Fibroblast of the aortic adventitia (primary cell): ENCODE data around the gene GOLM1. TPM values are rescaled to one million over a fixed set of nuclear protein-coding genes. Genes with fewer than 3 reads are reported as not detected.

Source experiments
- DNase-seq: peaks from one replicate; pipeline ENCODE4 v3.0.0-alpha.2; 2010; ENCODE audit warnings: low read depth
- H3K4me3 ChIP-seq: 2 replicates; pipeline ENCODE4 v1.5.1; 2011; ENCODE audit warnings: low read depth, mild to moderate bottlenecking, control low read depth, low read length, moderate library complexity
- small RNA-seq: library from RNA; depleted of rRNA; stranded (forward); fragments of <200 nt; gene quantifications from one replicate; pipeline ENCODE3, GENCODE V24; 2012
- total RNA-seq: library from RNA; depleted of rRNA; stranded (reverse); fragments of >200 nt; gene quantifications from 2 replicates; pipeline ENCODE4 v1.2.3, GENCODE V29; 2012; ENCODE audit warnings: low replicate concordance
- TF ChIP-seq, protein P1 (sequence below): IDR thresholded peaks from 2 replicates; pipeline ENCODE4 v1.5.1; 2011; ENCODE audit warnings: mild to moderate bottlenecking, low read length, control low read depth, inconsistent platforms; ENCODE audit not compliant: insufficient read depth

Gene GOLM1
- total RNA-seq, 1 donor: 53.5 TPM

DNA sequence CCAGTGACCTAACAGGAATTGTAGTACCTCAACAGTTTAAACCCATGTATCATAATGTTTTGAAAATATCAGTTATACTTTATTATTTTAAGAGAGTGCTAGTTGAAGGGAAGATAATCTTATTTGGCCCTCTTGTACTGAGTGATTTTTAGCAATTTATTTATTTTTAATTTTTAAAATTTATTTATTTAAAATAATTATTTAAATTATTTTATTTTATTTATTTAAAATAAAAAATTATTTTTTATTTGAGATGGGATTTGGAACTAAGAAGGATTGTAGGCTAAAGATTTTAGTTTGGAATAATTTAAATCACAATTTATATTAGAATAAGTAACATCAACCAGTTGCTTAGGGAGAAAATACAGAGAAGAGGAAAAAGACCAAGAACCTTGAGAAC, 104.3 kb downstream of the GOLM1 start:
- TF ChIP-seq, protein P1, sequence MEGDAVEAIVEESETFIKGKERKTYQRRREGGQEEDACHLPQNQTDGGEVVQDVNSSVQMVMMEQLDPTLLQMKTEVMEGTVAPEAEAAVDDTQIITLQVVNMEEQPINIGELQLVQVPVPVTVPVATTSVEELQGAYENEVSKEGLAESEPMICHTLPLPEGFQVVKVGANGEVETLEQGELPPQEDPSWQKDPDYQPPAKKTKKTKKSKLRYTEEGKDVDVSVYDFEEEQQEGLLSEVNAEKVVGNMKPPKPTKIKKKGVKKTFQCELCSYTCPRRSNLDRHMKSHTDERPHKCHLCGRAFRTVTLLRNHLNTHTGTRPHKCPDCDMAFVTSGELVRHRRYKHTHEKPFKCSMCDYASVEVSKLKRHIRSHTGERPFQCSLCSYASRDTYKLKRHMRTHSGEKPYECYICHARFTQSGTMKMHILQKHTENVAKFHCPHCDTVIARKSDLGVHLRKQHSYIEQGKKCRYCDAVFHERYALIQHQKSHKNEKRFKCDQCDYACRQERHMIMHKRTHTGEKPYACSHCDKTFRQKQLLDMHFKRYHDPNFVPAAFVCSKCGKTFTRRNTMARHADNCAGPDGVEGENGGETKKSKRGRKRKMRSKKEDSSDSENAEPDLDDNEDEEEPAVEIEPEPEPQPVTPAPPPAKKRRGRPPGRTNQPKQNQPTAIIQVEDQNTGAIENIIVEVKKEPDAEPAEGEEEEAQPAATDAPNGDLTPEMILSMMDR: no peak

DNA sequence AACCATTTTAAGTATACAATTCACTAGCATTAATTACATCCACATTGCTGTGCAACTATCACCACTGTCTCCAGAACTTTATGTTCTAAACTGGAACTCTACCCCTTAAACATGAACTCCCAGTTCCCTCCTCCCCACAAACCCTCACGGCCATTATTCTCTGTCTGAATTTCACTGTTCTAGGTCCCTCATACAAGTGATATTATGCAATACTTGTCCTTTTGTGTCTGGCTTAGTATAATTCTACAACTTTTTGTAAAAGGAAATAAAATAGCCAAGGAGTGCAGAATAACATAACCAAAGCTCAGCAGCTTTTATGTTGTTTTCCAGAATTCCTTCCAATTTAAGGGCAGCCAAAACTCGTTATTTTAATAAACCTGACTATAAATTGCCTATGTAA, 105.2 kb downstream of the GOLM1 start:
- TF ChIP-seq, protein P1: no peak
- no peak for DNase-seq
- H3K4me3 ChIP-seq: no peak overlapping the region

More for the DNA sequence above, 104.3 kb downstream of the GOLM1 start:
- no peak overlapping the region for H3K4me3 ChIP-seq
- no peak for DNase-seq

DNA sequence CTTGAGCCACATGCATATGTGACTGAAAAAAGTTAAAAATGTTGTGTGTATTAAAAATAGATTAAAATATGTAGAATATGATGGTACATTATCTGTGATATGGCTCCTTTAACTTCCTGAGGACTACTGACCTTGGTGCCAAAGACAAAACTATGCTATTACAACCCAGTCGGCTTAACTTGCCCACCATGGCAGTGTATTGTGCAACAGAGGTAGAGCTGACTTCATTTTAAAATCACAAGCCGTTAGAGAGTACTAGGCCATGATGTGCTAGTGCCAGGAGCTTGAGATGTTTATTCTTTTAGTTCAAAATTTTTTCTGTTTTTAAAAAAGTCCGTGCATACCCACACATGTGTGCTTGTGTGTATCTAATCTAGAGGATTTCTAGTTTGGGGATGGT, 112.1 kb downstream of the GOLM1 start:
- peak; percentile 8 for DNase-seq
- TF ChIP-seq, protein P1: no peak
- no peak overlapping the region for H3K4me3 ChIP-seq

DNA sequence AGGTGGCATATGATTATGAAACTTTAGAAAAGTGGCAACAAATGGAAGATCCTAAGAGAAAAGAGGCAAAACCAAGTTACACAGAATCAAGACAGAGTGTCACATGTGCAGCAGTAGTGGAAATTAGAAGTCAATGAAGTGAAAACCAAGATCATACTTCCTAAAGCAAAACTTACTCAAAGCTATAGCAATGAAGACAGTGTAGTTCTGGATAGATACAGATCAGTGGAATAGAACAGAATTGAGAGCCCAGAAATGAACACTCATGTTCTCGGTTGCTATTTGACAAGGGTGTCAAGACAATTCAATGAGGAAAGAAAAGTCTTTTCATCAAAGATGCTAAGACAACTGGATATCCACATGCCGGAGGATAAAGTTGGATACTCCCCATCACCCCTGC, 114.9 kb downstream of the GOLM1 start:
- H3K4me3 ChIP-seq: no peak overlapping the region
- DNase-seq: no peak
- TF ChIP-seq, protein P1: no peak

DNA sequence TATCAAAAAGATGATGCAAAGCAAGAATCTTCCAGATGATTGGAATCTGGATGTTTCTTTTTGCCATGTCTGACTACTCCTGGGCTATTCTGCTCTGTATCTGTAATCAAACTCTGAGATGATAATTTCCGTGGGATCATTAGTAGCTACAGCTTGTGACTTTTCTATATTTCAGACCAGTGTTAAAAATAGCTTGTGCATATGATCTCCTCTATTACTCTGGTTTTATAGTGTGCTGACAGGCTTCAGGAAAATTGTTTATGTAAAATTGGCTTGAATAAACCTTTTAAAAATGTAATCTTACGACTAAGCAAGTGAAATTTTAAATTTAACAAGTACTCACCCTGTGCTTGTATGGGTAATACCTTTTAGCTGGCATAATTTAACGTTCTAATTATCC, 118.0 kb downstream of the GOLM1 start:
- TF ChIP-seq, protein P1: no peak
- DNase-seq: no peak
- H3K4me3 ChIP-seq: no peak overlapping the region

DNA sequence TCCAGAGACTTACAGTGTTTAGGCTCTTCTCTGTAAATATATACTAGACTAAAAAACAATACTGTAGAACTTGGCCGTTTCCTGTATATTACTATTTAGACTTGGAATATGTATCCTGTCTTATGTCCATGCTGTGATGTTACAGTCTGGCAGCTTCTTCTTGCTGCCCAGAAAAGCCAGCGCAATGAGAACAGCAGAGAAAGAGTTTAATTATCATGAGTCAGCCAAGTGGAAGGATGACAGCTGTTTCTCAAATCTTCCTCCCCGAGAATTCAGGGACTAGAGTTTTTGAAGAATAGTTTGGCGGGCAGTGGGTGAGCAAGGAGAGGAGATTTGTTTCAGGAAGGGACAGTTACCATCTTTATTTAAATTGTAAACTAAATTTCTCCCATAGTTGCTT, 120.9 kb downstream of the GOLM1 start:
- no peak for DNase-seq
- H3K4me3 ChIP-seq: no peak overlapping the region
- TF ChIP-seq, protein P1: no peak

Small RNA genes lying within 50 kb of the gene (small RNA-seq; reads per million reads assigned to genes)
- not detected for gene AL161447.1

Other genes starting within 250 kb of the GOLM1 start
- 25.9 and 47.0 TPM in 2 replicates for gene NAA35, start 158.4 kb downstream of the GOLM1 start, total RNA-seq
- gene C9orf153, start 160.1 kb upstream of the GOLM1 start, total RNA-seq: 0.41 and 0.45 TPM in 2 replicates
- gene ISCA1, start 183.0 kb upstream of the GOLM1 start, total RNA-seq: 18.0 and 46.5 TPM in 2 replicates